Measurements from ENCODE around the gene FAM171A2.

DNA sequence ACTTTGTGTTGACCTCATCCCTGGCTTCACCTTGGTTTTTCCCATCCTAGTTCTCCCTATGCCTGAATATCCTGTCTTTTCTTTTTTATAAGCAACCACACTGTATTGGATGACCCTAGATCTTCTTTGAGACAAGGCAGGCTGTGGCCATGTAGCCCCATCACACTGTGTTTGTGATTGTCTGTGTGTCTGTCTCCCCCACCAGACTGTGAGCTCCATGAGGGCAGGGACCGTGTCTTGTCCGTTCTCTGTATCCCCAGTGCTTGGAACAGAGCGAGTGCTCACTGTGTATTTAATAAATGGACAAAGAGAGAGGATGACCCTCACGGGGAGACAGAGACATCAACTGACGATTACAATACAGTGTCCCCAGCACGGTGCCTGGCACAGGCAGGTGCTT lies 46.1 kb downstream of the FAM171A2 start:
- TF ChIP-seq CTCF (optimal IDR thresholded peaks at IDR 0.05 in 1 of 3, IDR thresholded peaks at IDR 0.05 in 1 of 3, conservative IDR thresholded peaks at IDR 0.05 in 1 of 3; ENCODE audit: extremely low read depth in 1 of 3, insufficient read depth in 2 of 3, low read length in 3 of 3) = no peak
- no peak for TF ChIP-seq EZH2 (IDR thresholded peaks at IDR 0.05; ENCODE audit: low read length)

Measured in keratinocyte (primary cell).